HCT116 (cell line): ENCODE data around the gene HLA-DPA1. TPM values are rescaled to one million over a fixed set of nuclear protein-coding genes. Genes with fewer than 3 reads are reported as not detected.

Source experiments
- ATAC-seq: fragments of 200-7000 bp; cut with Tn5 transposase; 2 replicates; pipeline ENCODE4 v1.9.1; 2020; ENCODE audit warnings: mild to moderate bottlenecking, moderate library complexity
- BruUV-seq: library from RNA; stranded (reverse); fragments of 400-500 nt; replicated peaks from 2 replicates; lab custom pipeline; 2021; lab: Mats Ljungman, UMichigan
- CTCF ChIA-PET: fragments of 300-600 bp; sonication (Branson Sonifier 250); formaldehyde crosslinking; loops from one replicate; lab custom pipeline; 2021; ENCODE audit warnings: antibody characterized with exemption; lab: Charles Lee
- POLR2A ChIA-PET: fragments of 300-600, 350-600 bp; sonication (Branson Sonifier 250); formaldehyde crosslinking; loops from one replicate; lab custom pipeline; 2021; ENCODE audit warnings: antibody characterized with exemption; lab: Charles Lee
- RAD21 ChIA-PET, 2 experiments: fragments of 300-600 bp; sonication (Branson Sonifier 250); formaldehyde crosslinking; loops; one replicate each; lab custom pipeline; 2023; ENCODE audit warnings: low total read pairs in 2 of 2; ENCODE audit not compliant: uncharacterized antibody in 2 of 2, unreplicated experiment in 2 of 2, low non-redundant PET in 1 of 2; lab: Charles Lee
- DNase-seq: peaks from one replicate; pipeline ENCODE4 v3.0.0-alpha.2; 2010; ENCODE audit warnings: low read depth, low spot score
- H2AFZ ChIP-seq: fragments of 200-600 bp; shearing (Covaris generic), sonication (generic); 2 replicates; pipeline ENCODE4 v1.6.1; 2017; ENCODE audit warnings: low read depth, mixed run types, mixed read lengths, antibody characterized with exemption, low read length; ENCODE audit not compliant: poor library complexity, severe bottlenecking
- H3K27ac ChIP-seq: 2 replicates; pipeline ENCODE4 v1.5.1; 2012; ENCODE audit warnings: low read depth, low read length
- H3K27me3 ChIP-seq: fragments of 200-600 bp; sonication (generic); 2 replicates; pipeline ENCODE4 v1.6.1; 2016; ENCODE audit warnings: mixed run types, low read length, mixed read lengths; ENCODE audit not compliant: insufficient read depth
- H3K36me3 ChIP-seq, 2 experiments: fragments of 200-500 bp in 1 of 2; fragments of 200-600 bp in 1 of 2; sonication (Bioruptor generic) in 1 of 2; sonication (generic) in 1 of 2; 2 replicates each; pipeline versions ENCODE4 v1.5.1 to v1.6.1; 2014 to 2016; ENCODE audit warnings: low read length in 2 of 2, inconsistent platforms in 1 of 2, mixed read lengths in 1 of 2, mixed run types in 1 of 2; ENCODE audit not compliant: insufficient read depth in 2 of 2, control insufficient read depth in 1 of 2
- H3K4me1 ChIP-seq, 2 experiments: fragments of 200-600 bp in 1 of 2; sonication (generic) in 1 of 2; 2 replicates each; pipeline versions ENCODE4 v1.5.1 to v1.6.1; 2012 to 2017; ENCODE audit warnings: low read length in 2 of 2, inconsistent platforms in 1 of 2, mild to moderate bottlenecking in 1 of 2, mixed read lengths in 1 of 2, mixed run types in 1 of 2, moderate library complexity in 1 of 2; ENCODE audit not compliant: insufficient read depth in 2 of 2, control insufficient read depth in 1 of 2
- H3K4me2 ChIP-seq: fragments of 200-600 bp; sonication (generic); 2 replicates; pipeline ENCODE4 v1.6.1; 2017; ENCODE audit warnings: mixed run types, low read length, mixed read lengths
- H3K4me3 ChIP-seq, 2 experiments: fragments of 200-600 bp in 1 of 2; sonication (generic) in 1 of 2; replicated peaks in 1 of 2; 2 replicates each; pipeline ENCODE4 v1.5.1; 2011 to 2016; ENCODE audit warnings: low read length in 2 of 2, control low read depth in 1 of 2, low read depth in 1 of 2, mild to moderate bottlenecking in 1 of 2, mixed read lengths in 1 of 2, mixed run types in 1 of 2
- H3K79me2 ChIP-seq: fragments of 200-600 bp; sonication (generic); 2 replicates; pipeline ENCODE4 v1.6.1; 2017; ENCODE audit warnings: mild to moderate bottlenecking, mixed run types, low read length, moderate library complexity, mixed read lengths; ENCODE audit not compliant: insufficient read depth
- H3K9ac ChIP-seq: fragments of 200-600 bp; sonication (generic); 2 replicates; pipeline ENCODE4 v1.6.1; 2016; ENCODE audit warnings: low read length, mixed read lengths
- H3K9me2 ChIP-seq: fragments of 200-600 bp; sonication (generic), shearing (Covaris generic); 2 replicates; pipeline ENCODE4 v1.6.1; 2017; ENCODE audit warnings: mixed run types, mild to moderate bottlenecking, moderate library complexity; ENCODE audit not compliant: insufficient read depth
- H3K9me3 ChIP-seq, 2 experiments: fragments of 200-500 bp in 1 of 2; fragments of 200-600 bp in 1 of 2; sonication (Bioruptor generic) in 1 of 2; sonication (generic) in 1 of 2; 2 replicates each; pipeline ENCODE4 v1.6.1; 2014 to 2017; ENCODE audit warnings: low read length in 2 of 2, mixed read lengths in 2 of 2, inconsistent platforms in 1 of 2, low read depth in 1 of 2, mild to moderate bottlenecking in 1 of 2, mixed run types in 1 of 2, moderate library complexity in 1 of 2; ENCODE audit not compliant: control insufficient read depth in 1 of 2, insufficient read depth in 1 of 2
- H4K20me1 ChIP-seq: fragments of 200-600 bp; sonication (generic), shearing (Covaris generic); 2 replicates; pipeline ENCODE4 v1.6.1; 2017; ENCODE audit warnings: mixed run types, mild to moderate bottlenecking, moderate library complexity; ENCODE audit not compliant: insufficient read depth
- ATF3 ChIP-seq: IDR thresholded peaks from 2 replicates; pipeline ENCODE4 v1.6.1; 2012
- CBX3 ChIP-seq: IDR thresholded peaks from 2 replicates; pipeline ENCODE4 v1.6.1; 2012; ENCODE audit warnings: low read depth
- CEBPB ChIP-seq: IDR thresholded peaks from 2 replicates; pipeline ENCODE4 v1.6.1; 2012; ENCODE audit warnings: low read depth
- CTCF ChIP-seq, 3 experiments: fragments of 200-600 bp in 1 of 3; sonication (generic) in 1 of 3; IDR thresholded peaks in 2 of 3; conservative IDR thresholded peaks in 1 of 3; 2 replicates each; pipeline ENCODE4 v1.5.1; 2012 to 2017; ENCODE audit warnings: low read depth in 2 of 3, low read length in 2 of 3, antibody characterized with exemption in 1 of 3, borderline replicate concordance in 1 of 3, control low read depth in 1 of 3, mild to moderate bottlenecking in 1 of 3, mixed read lengths in 1 of 3, mixed run types in 1 of 3, moderate library complexity in 1 of 3; ENCODE audit not compliant: insufficient read depth in 1 of 3
- EGR1 ChIP-seq: IDR thresholded peaks from 2 replicates; pipeline ENCODE4 v1.6.1; 2012; ENCODE audit warnings: low read depth
- EZH2 ChIP-seq: fragments of 200-600 bp; sonication (generic); IDR thresholded peaks from 2 replicates; pipeline ENCODE4 v1.6.1; 2017; ENCODE audit warnings: antibody characterized with exemption, mixed run types
- EZH2phosphoT487 ChIP-seq: fragments of 200-600 bp; IDR thresholded peaks from 2 replicates; pipeline ENCODE4 v1.6.1; 2018; ENCODE audit warnings: antibody characterized with exemption, borderline replicate concordance
- MAX ChIP-seq: IDR thresholded peaks from 2 replicates; pipeline ENCODE4 v1.6.1; 2012
- SIN3A ChIP-seq: IDR thresholded peaks from 2 replicates; pipeline ENCODE4 v1.6.1; 2012; ENCODE audit warnings: low read depth
- SP1 ChIP-seq: IDR thresholded peaks from 2 replicates; pipeline ENCODE4 v1.6.1; 2012; ENCODE audit warnings: low read depth
- SRF ChIP-seq: IDR thresholded peaks from 2 replicates; pipeline ENCODE4 v1.6.1; 2012; ENCODE audit warnings: low read depth
- TCF7L2 ChIP-seq: IDR thresholded peaks from 2 replicates; pipeline ENCODE4 v1.7.0; 2011; ENCODE audit warnings: borderline replicate concordance, inconsistent platforms; ENCODE audit not compliant: insufficient read depth, insufficient read length; ENCODE audit errors: extremely low read depth
- YY1 ChIP-seq: IDR thresholded peaks from 2 replicates; pipeline ENCODE4 v1.6.1; 2011; ENCODE audit warnings: low read length, low read depth, moderate library complexity, mild to moderate bottlenecking; ENCODE audit not compliant: insufficient replicate concordance; ENCODE audit errors: extremely low read depth
- ZBTB33 ChIP-seq: IDR thresholded peaks from 2 replicates; pipeline ENCODE4 v1.6.1; 2011; ENCODE audit warnings: mild to moderate bottlenecking, low read length, moderate library complexity; ENCODE audit not compliant: insufficient replicate concordance; ENCODE audit errors: extremely low read depth
- ZFX ChIP-seq: fragments of 450-650 bp; IDR thresholded peaks from 2 replicates; pipeline ENCODE4 v1.6.1; 2017
- intact Hi-C: fragments of 100-400 bp; cut with micrococcal nuclease; formaldehyde crosslinking; loops from 2 replicates; pipeline ENCODE4 v1.10.0; 2022
- total RNA-seq: library from RNA; stranded (reverse); gene quantifications from one replicate; pipeline ENCODE4 v1.2.1, GENCODE V29; 2021; ENCODE audit not compliant: unreplicated experiment
- TF ChIP-seq, protein P1 (sequence below): IDR thresholded peaks from 2 replicates; pipeline ENCODE4 v1.6.1; 2012; ENCODE audit warnings: low read depth

The HLA-DPA1 gene
- total RNA-seq, 1 experiment from 2014 or later = 0.89 TPM

DNA sequence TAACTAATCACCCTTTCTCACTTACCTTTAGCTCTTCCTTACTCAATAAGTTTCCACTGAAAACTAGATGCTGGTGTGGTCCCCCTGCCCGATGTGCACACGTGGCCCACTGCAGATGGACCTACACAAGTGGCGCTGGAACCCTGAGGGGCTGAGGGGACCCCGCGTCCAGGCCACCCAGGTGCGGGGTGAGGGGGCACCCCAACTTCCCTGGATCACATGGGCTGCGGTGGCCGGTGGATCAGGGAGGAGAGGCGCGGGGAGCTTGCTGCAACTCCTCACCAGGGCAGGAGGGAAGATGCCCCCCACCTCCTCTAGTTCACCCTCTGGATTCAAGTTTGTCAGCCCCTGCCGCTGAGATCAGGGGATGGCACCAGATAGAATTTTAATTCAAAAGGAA lies 51.5 kb downstream of the HLA-DPA1 start:
- CTCF ChIA-PET = no interaction called here
- no peak overlapping the region for H3K4me2 ChIP-seq
- BruUV-seq = no TSS peak
- H2AFZ ChIP-seq = no peak overlapping the region
- TF ChIP-seq EGR1 (no peak), ZFX (no peak), ATF3 (no peak), MAX (no peak), YY1 (no peak), EZH2phosphoT487 (no peak), TCF7L2 (no peak), SP1 (no peak), SIN3A (no peak), CEBPB (no peak), CTCF (IDR thresholded peaks at IDR 0.05 in 2 of 3, conservative IDR thresholded peaks at IDR 0.05 in 1 of 3; ENCODE audit: borderline replicate concordance in 1 of 3, insufficient read depth in 1 of 3, low read depth in 2 of 3, low read length in 2 of 3) (no peak), SRF (no peak), CBX3 (no peak), ZBTB33 (no peak), EZH2 (no peak)
- TF ChIP-seq, protein P1, sequence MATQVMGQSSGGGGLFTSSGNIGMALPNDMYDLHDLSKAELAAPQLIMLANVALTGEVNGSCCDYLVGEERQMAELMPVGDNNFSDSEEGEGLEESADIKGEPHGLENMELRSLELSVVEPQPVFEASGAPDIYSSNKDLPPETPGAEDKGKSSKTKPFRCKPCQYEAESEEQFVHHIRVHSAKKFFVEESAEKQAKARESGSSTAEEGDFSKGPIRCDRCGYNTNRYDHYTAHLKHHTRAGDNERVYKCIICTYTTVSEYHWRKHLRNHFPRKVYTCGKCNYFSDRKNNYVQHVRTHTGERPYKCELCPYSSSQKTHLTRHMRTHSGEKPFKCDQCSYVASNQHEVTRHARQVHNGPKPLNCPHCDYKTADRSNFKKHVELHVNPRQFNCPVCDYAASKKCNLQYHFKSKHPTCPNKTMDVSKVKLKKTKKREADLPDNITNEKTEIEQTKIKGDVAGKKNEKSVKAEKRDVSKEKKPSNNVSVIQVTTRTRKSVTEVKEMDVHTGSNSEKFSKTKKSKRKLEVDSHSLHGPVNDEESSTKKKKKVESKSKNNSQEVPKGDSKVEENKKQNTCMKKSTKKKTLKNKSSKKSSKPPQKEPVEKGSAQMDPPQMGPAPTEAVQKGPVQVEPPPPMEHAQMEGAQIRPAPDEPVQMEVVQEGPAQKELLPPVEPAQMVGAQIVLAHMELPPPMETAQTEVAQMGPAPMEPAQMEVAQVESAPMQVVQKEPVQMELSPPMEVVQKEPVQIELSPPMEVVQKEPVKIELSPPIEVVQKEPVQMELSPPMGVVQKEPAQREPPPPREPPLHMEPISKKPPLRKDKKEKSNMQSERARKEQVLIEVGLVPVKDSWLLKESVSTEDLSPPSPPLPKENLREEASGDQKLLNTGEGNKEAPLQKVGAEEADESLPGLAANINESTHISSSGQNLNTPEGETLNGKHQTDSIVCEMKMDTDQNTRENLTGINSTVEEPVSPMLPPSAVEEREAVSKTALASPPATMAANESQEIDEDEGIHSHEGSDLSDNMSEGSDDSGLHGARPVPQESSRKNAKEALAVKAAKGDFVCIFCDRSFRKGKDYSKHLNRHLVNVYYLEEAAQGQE = no peak
- H3K9me3 ChIP-seq = no peaks in the 10 kb centered on the region
- H4K20me1 ChIP-seq = no peaks in the 10 kb centered on the region
- H3K4me3 ChIP-seq = no peak overlapping the region
- no peaks in the 10 kb centered on the region for H3K9me2 ChIP-seq
- POLR2A ChIA-PET = no interaction called here
- DNase-seq = no peak
- H3K4me1 ChIP-seq = no peaks in the 10 kb centered on the region
- H3K79me2 ChIP-seq = no peaks in the 10 kb centered on the region
- intact Hi-C loops = no loop called here
- H3K9ac ChIP-seq = no peak overlapping the region
- peaks cover 8% of the 10 kb centered on the region; the same call in 1 of the 2 replicates for H3K27me3 ChIP-seq
- RAD21 ChIA-PET = no interaction called here
- H3K36me3 ChIP-seq = no peaks in the 10 kb centered on the region
- no peak overlapping the region for H3K27ac ChIP-seq
- ATAC-seq = no peak
